Measurements from ENCODE around the gene RPUSD1. TPM values are rescaled to one million over a fixed set of nuclear protein-coding genes. Genes with fewer than 3 reads are reported as not detected.

RPUSD1 gene
- total RNA-seq, 1 donor from 2014 or later: 35.3 TPM

DNA sequence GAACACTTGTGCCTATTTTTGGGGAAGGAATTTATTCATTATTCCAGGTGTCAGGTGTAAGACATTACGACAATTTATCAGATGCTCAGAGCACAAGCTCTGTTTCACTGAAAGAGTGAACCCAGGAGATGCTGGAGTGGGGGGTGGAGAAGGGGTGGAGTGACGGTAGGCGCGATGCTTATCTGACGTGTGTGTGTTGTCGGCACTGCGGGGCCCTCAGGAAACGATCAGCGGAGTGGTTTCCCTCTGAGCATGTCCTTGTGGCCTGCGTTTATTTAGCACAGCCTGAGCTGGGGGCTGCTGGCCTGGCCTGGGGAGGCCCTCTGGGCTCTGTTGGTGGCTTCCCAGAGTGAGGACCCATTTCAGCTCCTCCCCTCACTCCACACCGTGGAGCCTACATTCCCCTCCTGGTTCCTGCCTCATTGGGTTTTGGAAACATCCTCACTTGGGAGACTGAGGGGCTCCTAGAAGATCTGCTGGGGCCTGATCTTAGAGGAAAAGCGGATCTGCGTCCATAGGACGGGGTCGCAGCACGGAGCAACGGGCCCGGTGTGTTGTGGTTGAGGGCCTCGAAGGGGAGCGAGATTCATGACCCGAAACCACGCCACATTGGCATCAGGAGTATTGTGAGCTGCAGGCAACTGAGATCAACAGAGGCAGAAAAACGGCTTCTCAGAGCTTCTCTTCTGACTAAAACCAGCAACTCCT lies 31.3 kb upstream of the RPUSD1 start:
- Mint-ChIP-seq H3K36me3 (ENCODE audit: low read depth) (no peaks in the 10 kb centered on the region), H3K27me3 (peaks cover 13% of the 10 kb centered on the region), H3K4me3 (peak overlapping the region; percentile 50), H3K27ac (no peak overlapping the region), H3K9me3 (no peaks in the 10 kb centered on the region), H3K4me1 (peaks cover 14% of the 10 kb centered on the region)
- ATAC-seq (ENCODE audit: low read depth) (no peak), DNase-seq (no peak)
- TF ChIP-seq, protein P1, sequence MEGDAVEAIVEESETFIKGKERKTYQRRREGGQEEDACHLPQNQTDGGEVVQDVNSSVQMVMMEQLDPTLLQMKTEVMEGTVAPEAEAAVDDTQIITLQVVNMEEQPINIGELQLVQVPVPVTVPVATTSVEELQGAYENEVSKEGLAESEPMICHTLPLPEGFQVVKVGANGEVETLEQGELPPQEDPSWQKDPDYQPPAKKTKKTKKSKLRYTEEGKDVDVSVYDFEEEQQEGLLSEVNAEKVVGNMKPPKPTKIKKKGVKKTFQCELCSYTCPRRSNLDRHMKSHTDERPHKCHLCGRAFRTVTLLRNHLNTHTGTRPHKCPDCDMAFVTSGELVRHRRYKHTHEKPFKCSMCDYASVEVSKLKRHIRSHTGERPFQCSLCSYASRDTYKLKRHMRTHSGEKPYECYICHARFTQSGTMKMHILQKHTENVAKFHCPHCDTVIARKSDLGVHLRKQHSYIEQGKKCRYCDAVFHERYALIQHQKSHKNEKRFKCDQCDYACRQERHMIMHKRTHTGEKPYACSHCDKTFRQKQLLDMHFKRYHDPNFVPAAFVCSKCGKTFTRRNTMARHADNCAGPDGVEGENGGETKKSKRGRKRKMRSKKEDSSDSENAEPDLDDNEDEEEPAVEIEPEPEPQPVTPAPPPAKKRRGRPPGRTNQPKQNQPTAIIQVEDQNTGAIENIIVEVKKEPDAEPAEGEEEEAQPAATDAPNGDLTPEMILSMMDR (IDR thresholded peaks at IDR 0.05): no peak
- intact Hi-C loops (cut with micrococcal nuclease): loop anchor here (5.0 kb wide), 1 partner anchor 58 kb away; no protein-coding TSS in a partner anchor
- ChIA-PET CTCF (no interaction called here), POLR2A (no interaction called here)

DNA sequence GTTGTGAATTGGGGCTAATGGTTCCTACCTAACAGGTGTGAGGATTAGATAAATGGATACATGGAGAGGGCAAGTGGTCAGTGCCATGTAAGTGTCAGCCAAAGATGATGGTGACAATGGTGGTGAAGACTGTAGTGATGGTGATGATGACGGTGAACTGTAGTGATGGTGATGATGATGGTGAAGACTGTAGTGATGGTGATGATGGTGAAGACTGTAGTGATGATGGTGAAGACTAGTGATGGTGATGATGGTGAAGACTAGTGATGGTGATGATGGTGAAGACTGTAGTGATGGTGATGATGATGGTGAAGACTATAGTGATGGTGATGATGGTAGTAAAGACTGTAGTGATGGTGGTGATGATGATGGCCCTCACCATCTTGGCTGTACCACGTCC lies 30.4 kb upstream of the RPUSD1 start:
- Mint-ChIP-seq H3K27ac (no peak overlapping the region), H3K4me3 (no peak overlapping the region), H3K9me3 (no peaks in the 10 kb centered on the region), H3K36me3 (ENCODE audit: low read depth) (no peaks in the 10 kb centered on the region), H3K4me1 (peaks cover 14% of the 10 kb centered on the region), H3K27me3 (peaks cover 17% of the 10 kb centered on the region)
- ChIA-PET POLR2A (no interaction called here), CTCF (no interaction called here)
- intact Hi-C loops (cut with micrococcal nuclease): loop anchor here (5.0 kb wide), 1 partner anchor 59 kb away; no protein-coding TSS in a partner anchor
- TF ChIP-seq, protein P1 (IDR thresholded peaks at IDR 0.05): no peak
- ATAC-seq (ENCODE audit: low read depth) (no peak), DNase-seq (no peak)

DNA sequence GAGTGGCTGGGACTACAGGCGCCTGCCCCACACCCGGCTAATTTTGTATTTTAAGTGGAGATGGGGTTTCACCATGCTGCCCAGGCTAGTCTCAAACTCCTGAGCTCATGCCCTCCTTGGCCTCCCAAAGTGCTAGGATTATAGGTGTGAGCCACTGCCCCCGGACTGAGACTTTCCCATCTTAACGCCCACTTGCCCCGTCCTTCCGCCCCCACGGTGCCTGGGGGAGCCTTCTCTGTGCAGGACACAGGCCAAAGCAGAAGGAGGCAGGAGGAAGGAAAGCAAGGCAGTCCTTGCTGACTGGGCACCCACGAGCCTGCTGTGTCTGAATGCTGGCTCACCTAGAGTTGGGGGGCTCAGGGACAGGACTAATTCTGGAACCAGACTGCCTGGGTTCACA lies 30.0 kb upstream of the RPUSD1 start:
- Mint-ChIP-seq H3K27me3 (peaks cover 17% of the 10 kb centered on the region), H3K36me3 (ENCODE audit: low read depth) (no peaks in the 10 kb centered on the region), H3K4me1 (peaks cover 14% of the 10 kb centered on the region), H3K27ac (no peak overlapping the region), H3K4me3 (no peak overlapping the region), H3K9me3 (no peaks in the 10 kb centered on the region)
- ATAC-seq (ENCODE audit: low read depth): no peak
- TF ChIP-seq, protein P1 (IDR thresholded peaks at IDR 0.05): no peak
- POLR2A ChIA-PET: no interaction called here
- intact Hi-C loops (cut with micrococcal nuclease): loop anchor here (5.0 kb wide), 1 partner anchor 59 kb away; no protein-coding TSS in a partner anchor
- CTCF ChIA-PET: no interaction called here
- no peak for DNase-seq

DNA sequence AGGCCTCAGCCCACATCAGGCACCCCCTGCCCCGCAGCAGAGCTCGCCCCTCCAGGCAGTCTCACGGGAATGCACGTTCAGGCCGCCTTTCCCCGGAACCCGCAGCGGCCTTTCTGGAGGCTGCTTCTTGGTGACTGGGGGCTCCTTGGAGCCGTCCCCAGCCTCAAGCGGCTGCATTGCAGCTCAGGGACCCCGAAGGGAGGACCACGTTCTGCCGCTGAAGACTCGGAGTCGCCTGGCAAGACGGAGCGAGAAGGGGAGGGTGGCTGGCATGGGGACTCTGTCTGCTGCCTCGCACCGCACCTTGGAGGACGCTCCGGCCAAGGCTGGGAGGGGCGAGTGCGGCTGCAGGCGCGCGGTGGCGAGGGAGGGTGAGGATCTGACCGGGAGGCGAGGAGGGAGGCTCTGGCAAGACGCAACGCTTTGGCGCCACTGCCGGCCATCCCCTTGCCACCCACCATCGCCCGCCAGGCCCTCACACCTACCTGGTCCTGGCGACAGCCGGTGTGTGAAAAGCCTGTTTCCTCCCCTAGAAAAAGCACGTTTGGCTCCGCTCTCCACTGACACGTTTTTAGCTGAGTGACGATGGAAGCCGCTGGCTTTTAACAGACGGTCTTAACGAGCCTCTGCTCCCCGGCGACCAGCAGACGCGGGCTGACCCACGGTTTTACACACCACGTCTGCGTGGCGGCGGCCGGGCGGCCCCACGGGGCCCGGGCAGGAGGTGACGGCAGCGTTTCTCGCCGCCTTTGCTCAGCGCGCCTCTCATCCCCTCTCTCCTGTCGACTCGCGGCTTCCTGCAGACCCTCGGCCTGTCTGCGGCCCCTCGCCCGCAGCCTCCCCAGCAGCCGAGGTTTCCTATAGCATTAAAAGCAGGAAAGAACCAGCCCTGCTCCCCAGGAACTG lies 29.1 kb upstream of the RPUSD1 start:
- Mint-ChIP-seq H3K4me3 (no peak overlapping the region), H3K9me3 (no peaks in the 10 kb centered on the region), H3K4me1 (peaks cover 16% of the 10 kb centered on the region), H3K27me3 (peaks cover 23% of the 10 kb centered on the region), H3K27ac (no peak overlapping the region), H3K36me3 (ENCODE audit: low read depth) (no peaks in the 10 kb centered on the region)
- no peak for ATAC-seq (ENCODE audit: low read depth)
- intact Hi-C loops (cut with micrococcal nuclease): loop anchor here (5.0 kb wide), 1 partner anchor 60 kb away; no protein-coding TSS in a partner anchor
- no peak for DNase-seq
- ChIA-PET POLR2A (no interaction called here), CTCF (no interaction called here)
- TF ChIP-seq, protein P1 (IDR thresholded peaks at IDR 0.05): no peak

DNA sequence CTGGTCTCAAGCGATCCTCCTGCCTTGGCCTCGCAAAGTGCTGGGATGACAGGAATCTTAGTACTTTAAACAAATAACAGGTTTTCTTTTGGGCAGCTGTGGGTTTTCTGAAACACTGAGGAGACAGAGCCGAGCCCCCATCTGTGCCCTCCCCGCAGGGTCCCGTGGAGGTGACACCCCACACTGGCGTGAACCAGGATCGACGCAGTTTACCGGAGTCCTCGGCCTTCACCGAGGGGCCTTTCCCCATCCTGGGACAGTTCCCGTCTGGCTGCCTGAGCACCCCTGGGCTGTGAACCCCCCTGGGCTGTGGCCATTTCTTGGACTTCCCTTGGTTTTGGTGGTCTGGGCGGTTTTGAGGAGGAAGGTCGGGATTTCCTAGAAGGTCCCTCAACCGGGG lies 27.7 kb upstream of the RPUSD1 start:
- TF ChIP-seq, protein P1 (IDR thresholded peaks at IDR 0.05): no peak
- peaks cover 15% of the 10 kb centered on the region for H3K4me1 Mint-ChIP-seq
- H3K36me3 Mint-ChIP-seq (ENCODE audit: low read depth): no peaks in the 10 kb centered on the region
- H3K4me3 Mint-ChIP-seq: no peak overlapping the region
- ChIA-PET POLR2A (no interaction called here), CTCF (no interaction called here)
- no peak for ATAC-seq (ENCODE audit: low read depth)
- no peak overlapping the region for H3K27ac Mint-ChIP-seq
- intact Hi-C loops (cut with micrococcal nuclease): loop anchor here (5.0 kb wide), 1 partner anchor 61 kb away; no protein-coding TSS in a partner anchor
- H3K9me3 Mint-ChIP-seq: no peaks in the 10 kb centered on the region
- peaks cover 22% of the 10 kb centered on the region for H3K27me3 Mint-ChIP-seq
- no peak for DNase-seq

Data from activated B cell treated with CpG ODN at 0.5 μM for 24 hours (primary cell).